HepG2 (cell line): Measurements from ENCODE around the gene VCPKMT. TPM values are rescaled to one million over a fixed set of nuclear protein-coding genes. Genes with fewer than 3 reads are reported as not detected.

ENCODE experiments used
- ATAC-seq: fragments of 200-7000 bp; cut with Tn5 transposase; 3 replicates; pipeline ENCODE4 v1.9.1; 2020; ENCODE audit warnings: mild to moderate bottlenecking, moderate library complexity
- Bru-seq: library from RNA; stranded (reverse); fragments of 400-500 nt; gene quantifications from one replicate; lab custom pipeline; 2021; lab: Mats Ljungman, UMichigan
- BruChase-seq, 2 experiments: library from RNA; stranded (reverse); fragments of 400-500 nt; gene quantifications; one replicate each; lab custom pipeline; 2021; lab: Mats Ljungman, UMichigan
- BruUV-seq: library from RNA; stranded (reverse); fragments of 400-500 nt; replicated peaks from 2 replicates; lab custom pipeline; 2021; lab: Mats Ljungman, UMichigan
- CTCF ChIA-PET: fragments of 300-600 bp; formaldehyde crosslinking; extraction: SDS; loops from one replicate; lab custom pipeline; 2021; ENCODE audit warnings: low total read pairs, inconsistent platforms, low intra/inter-chr PET ratio; lab: Yijun Ruan, JAX
- POLR2A ChIA-PET: fragments of 350-600 bp; sonication (Branson Sonifier 250); formaldehyde crosslinking; loops from one replicate; lab custom pipeline; 2020; ENCODE audit warnings: antibody characterized with exemption, inconsistent platforms; lab: Yijun Ruan, JAX
- DNase-seq: peaks from one replicate; pipeline ENCODE4 v3.0.0-alpha.2; 2015; ENCODE audit warnings: low spot score
- FAIRE-seq: peaks from 3 replicates; lab custom pipeline; 2011; peaks lifted over from hg19 to GRCh38; lab: Jason Lieb, UNC
- H2AFZ ChIP-seq: one replicate; pipeline ENCODE4 v1.6.1; 2011; ENCODE audit warnings: low read length, inconsistent platforms
- H3K27ac ChIP-seq: fragments of 300-600 bp; 3 replicates; pipeline ENCODE4 v1.8.0; 2011; ENCODE audit warnings: mixed run types, mild to moderate bottlenecking, mixed read lengths, low read length, inconsistent platforms; ENCODE audit not compliant: insufficient read depth; ENCODE audit errors: extremely low read length
- H3K27me3 ChIP-seq, 2 experiments: fragments of 200-600 bp in 1 of 2; 2 replicates in 1 of 2; 3 replicates in 1 of 2; pipeline versions ENCODE4 v1.6.0 to v1.8.0; 2011; ENCODE audit warnings: low read length in 2 of 2, mild to moderate bottlenecking in 2 of 2, moderate library complexity in 2 of 2, inconsistent platforms in 1 of 2; ENCODE audit not compliant: insufficient read depth in 2 of 2, control insufficient read depth in 1 of 2
- H3K36me3 ChIP-seq, 2 experiments: fragments of 200-600 bp in 1 of 2; replicated peaks in 1 of 2; 2 replicates in 1 of 2; 3 replicates in 1 of 2; pipeline versions ENCODE4 v1.5.1 to v1.8.0; 2011; ENCODE audit warnings: low read length in 2 of 2, inconsistent platforms in 1 of 2; ENCODE audit not compliant: insufficient read depth in 2 of 2, control insufficient read depth in 1 of 2
- H3K4me1 ChIP-seq: 2 replicates; pipeline ENCODE4 v1.5.1; 2012; ENCODE audit warnings: low read length, inconsistent platforms; ENCODE audit not compliant: insufficient read depth
- H3K4me2 ChIP-seq: 2 replicates; pipeline ENCODE4 v1.6.0; 2011; ENCODE audit warnings: low read depth, low read length, inconsistent platforms
- H3K4me3 ChIP-seq, 3 experiments: fragments of 200-600 bp in 1 of 3; sonication (generic), shearing (Covaris generic) in 1 of 3; replicated peaks in 1 of 3; 2 replicates each; pipeline ENCODE4 v1.5.1; 2011 to 2016; ENCODE audit warnings: low read length in 3 of 3, inconsistent platforms in 2 of 3, low read depth in 2 of 3, mild to moderate bottlenecking in 2 of 3, control low read depth in 1 of 3, mixed read lengths in 1 of 3; ENCODE audit not compliant: insufficient read depth in 1 of 3
- H3K79me2 ChIP-seq: one replicate; pipeline ENCODE4 v1.6.1; 2011; ENCODE audit warnings: low read length, inconsistent platforms; ENCODE audit not compliant: insufficient read depth
- H3K9ac ChIP-seq: 2 replicates; pipeline ENCODE4 v1.6.0; 2011; ENCODE audit warnings: mild to moderate bottlenecking, low read depth, low read length, inconsistent platforms; ENCODE audit not compliant: insufficient read depth
- H3K9me3 ChIP-seq: 2 replicates; pipeline ENCODE4 v1.5.1; 2012; ENCODE audit warnings: mild to moderate bottlenecking, low read length
- H4K20me1 ChIP-seq: 2 replicates; pipeline ENCODE4 v1.6.0; 2011; ENCODE audit warnings: inconsistent platforms, mild to moderate bottlenecking, low read length, moderate library complexity; ENCODE audit not compliant: insufficient read depth
- ARNTL ChIP-seq: sonication (generic); formaldehyde crosslinking; IDR thresholded peaks from 2 replicates; pipeline ENCODE4 v1.4.0; 2020; ENCODE audit warnings: mild to moderate bottlenecking, missing genetic modification reagents
- BCLAF1 ChIP-seq: fragments of 450-650 bp; IDR thresholded peaks from 2 replicates; pipeline ENCODE4 v1.6.1; 2017; ENCODE audit warnings: mild to moderate bottlenecking
- CBX1 ChIP-seq: IDR thresholded peaks from one replicate; pipeline ENCODE4 v1.6.1; 2016; ENCODE audit warnings: antibody characterized with exemption, low read depth
- E2F2 ChIP-seq: sonication (generic); formaldehyde crosslinking; IDR thresholded peaks from 2 replicates; pipeline ENCODE4 v1.4.0; 2020; ENCODE audit warnings: missing genetic modification reagents, borderline replicate concordance
- GMEB1 ChIP-seq: sonication (generic); formaldehyde crosslinking; IDR thresholded peaks from 2 replicates; pipeline ENCODE4 v1.5.1; 2020; ENCODE audit warnings: missing genetic modification reagents, mild to moderate bottlenecking, borderline replicate concordance
- HMG20B ChIP-seq: conservative IDR thresholded peaks from 2 replicates; pipeline ENCODE4 v1.6.1; 2016; ENCODE audit warnings: missing genetic modification reagents, missing compliant biosample characterization
- JDP2 ChIP-seq: sonication (generic); formaldehyde crosslinking; IDR thresholded peaks from 2 replicates; pipeline ENCODE4 v1.8.1; 2022; ENCODE audit warnings: missing genetic modification reagents, borderline replicate concordance
- TEAD3 ChIP-seq: optimal IDR thresholded peaks from 2 replicates; pipeline ENCODE3; 2016; ENCODE audit warnings: borderline replicate concordance
- ZFP36 ChIP-seq: fragments of 150-350 bp; IDR thresholded peaks from 2 replicates; pipeline ENCODE4 v1.6.1; 2018; ENCODE audit warnings: borderline replicate concordance, low read length, low read depth; ENCODE audit not compliant: partially characterized antibody
- ZNF143 ChIP-seq: sonication (generic); formaldehyde crosslinking; IDR thresholded peaks from 2 replicates; pipeline ENCODE4 v1.4.0; 2020; ENCODE audit warnings: missing genetic modification reagents
- ZNF180 ChIP-seq: sonication (generic); formaldehyde crosslinking; IDR thresholded peaks from 2 replicates; pipeline ENCODE4 v1.4.0; 2020; ENCODE audit warnings: low read depth, missing genetic modification reagents, borderline replicate concordance
- ZNF564 ChIP-seq: sonication (generic); formaldehyde crosslinking; IDR thresholded peaks from 2 replicates; pipeline ENCODE4 v1.8.1; 2023; ENCODE audit warnings: mild to moderate bottlenecking, missing genetic modification reagents
- WGBS: methylation state at CpG from one replicate; pipeline ENCODE4 v1.1.6; 2017; ENCODE audit warnings: low lambda C conversion rate; 5-methylcytosine and 5-hydroxymethylcytosine counted together
- in situ Hi-C: cut with HindIII; loops from 2 replicates; pipeline ENCODE4 v1.10.0; 2017; ENCODE audit warnings: low pct_unique_long_range_greater_than_20kb; ENCODE audit not compliant: extremely low pct_ligation_motif_present
- intact Hi-C: fragments of 100-400 bp; cut with micrococcal nuclease; formaldehyde crosslinking; loops from one replicate; pipeline ENCODE4 v1.10.0; 2022; ENCODE audit not compliant: unreplicated experiment
- long read RNA-seq, 2 experiments: library from RNA in 1 of 2; library from polyadenylated mRNA in 1 of 2; stranded (forward) in 1 of 2; unstranded in 1 of 2; transcript quantifications; one replicate each; pipeline ENCODE4 v2.0.0, GENCODE V29; 2019 to 2022
- polyA minus RNA-seq, 3 experiments: library from RNA; depleted of rRNA, polyadenylated mRNA; stranded (reverse); fragments of >200 nt; gene quantifications; 2 replicates each; pipeline ENCODE4 v1.2.3, GENCODE V29; 2011; ENCODE audit warnings: low replicate concordance in 1 of 3
- polyA plus RNA-seq, 8 experiments: library from polyadenylated mRNA; depleted of rRNA in 3 of 8; stranded (reverse) in 7 of 8; unstranded in 1 of 8; fragments of >200 nt; fragmentation: Illumina TruSeq in 4 of 8; extraction: Trizol in 4 of 8; gene quantifications; 2 replicates each; pipeline versions ENCODE4 v1.2.1 to v1.2.3, GENCODE V29; 2011 to 2016; ENCODE audit warnings: low read depth in 4 of 8, missing spikeins in 1 of 8, mixed read lengths in 1 of 8; ENCODE audit not compliant: insufficient read depth in 1 of 8
- total RNA-seq, 5 experiments: library from RNA; depleted of rRNA; stranded (reverse); fragments of >200 nt; fragmentation: Illumina TruSeq; extraction: Trizol; gene quantifications; 2 replicates each; pipeline ENCODE4 v1.2.3, GENCODE V29; 2016; ENCODE audit warnings: low read depth in 1 of 5

VCPKMT gene
- total RNA-seq (2016; rRNA removed; fragmentation: Illumina TruSeq; extraction: Trizol) (5.4 and 5.5 TPM in 2 replicates), polyA plus RNA-seq (2011; rRNA removed) (3.1 and 3.9 TPM in 2 replicates), polyA minus RNA-seq (2011; rRNA and poly(A)+ RNA removed; ENCODE audit: low replicate concordance) (3.5 and 7.9 TPM in 2 replicates), Bru-seq, nascent RNA (percentile 91 among the genes with signal in this experiment), BruChase-seq, experiment 1, labeled RNA remaining after a 6-hour chase (percentile 80 among the genes with signal in this experiment), BruChase-seq, experiment 2, labeled RNA remaining after a 2-hour chase (percentile 88 among the genes with signal in this experiment)
- total RNA-seq (2016; cell fraction: cytosol; rRNA removed; fragmentation: Illumina TruSeq; extraction: Trizol; ENCODE audit: low read depth) = 0.62 and 0.71 TPM in 2 replicates
- 5.0 and 6.6 TPM in 2 replicates for total RNA-seq (2016; cell fraction: insoluble cytoplasmic fraction; rRNA removed; fragmentation: Illumina TruSeq; extraction: Trizol)
- total RNA-seq (2016; cell fraction: membrane; rRNA removed; fragmentation: Illumina TruSeq; extraction: Trizol) = 2.2 and 2.7 TPM in 2 replicates
- total RNA-seq (2016; cell fraction: nucleus; rRNA removed; fragmentation: Illumina TruSeq; extraction: Trizol) = 9.6 and 10.7 TPM in 2 replicates
- polyA plus RNA-seq (2011; cell fraction: cytosol; rRNA removed) = 1.9 TPM in 2 replicates
- polyA plus RNA-seq (2011; cell fraction: nucleus; rRNA removed) = 6.1 and 6.5 TPM in 2 replicates
- polyA plus RNA-seq (2012) = 4.0 and 4.1 TPM in 2 replicates
- polyA plus RNA-seq (2016; cell fraction: cytosol; fragmentation: Illumina TruSeq; extraction: Trizol; ENCODE audit: low read depth) = 0.77 and 0.96 TPM in 2 replicates
- 4.7 TPM in 2 replicates for polyA plus RNA-seq (2016; cell fraction: insoluble cytoplasmic fraction; fragmentation: Illumina TruSeq; extraction: Trizol; ENCODE audit: low read depth)
- polyA plus RNA-seq (2016; cell fraction: membrane; fragmentation: Illumina TruSeq; extraction: Trizol; ENCODE audit: low read depth) = 1.5 and 2.0 TPM in 2 replicates
- polyA plus RNA-seq (2016; cell fraction: nucleus; fragmentation: Illumina TruSeq; extraction: Trizol; ENCODE audit: insufficient read depth, low read depth) = 22.3 and 22.4 TPM in 2 replicates
- 1.2 and 1.5 TPM in 2 replicates for polyA minus RNA-seq (2011; cell fraction: cytosol; rRNA and poly(A)+ RNA removed)
- 9.2 and 12.5 TPM in 2 replicates for polyA minus RNA-seq (2011; cell fraction: nucleus; rRNA and poly(A)+ RNA removed)
- long read RNA-seq, experiment 1, partial matches to known transcripts = 0 of 5 reads
- long read RNA-seq, experiment 1, other reads (novel, unspliced or antisense) = 1 of 5 reads
- long read RNA-seq, experiment 2, partial matches to known transcripts = 0 of 8 reads
- long read RNA-seq, experiment 2, other reads (novel, unspliced or antisense) = 7 of 8 reads

GRCh38 chr14:50116181-50116956 lies at the start of gene VCPKMT:
VCPKMT (minus strand) TSS chr14:50116572; CDS start chr14:50116552, 20 bp downstream.
- peak; percentile 55 for FAIRE-seq
- in situ Hi-C loops = no loop called here
- intact Hi-C loops = no loop called here
- peak; percentile 58 for TF ChIP-seq CBX1
- no peak for TF ChIP-seq BCLAF1
- peak; percentile 60 for TF ChIP-seq TEAD3 (CRISPR knock-in tag)
- TF ChIP-seq ZFP36 = no peak
- TF ChIP-seq ARNTL (CRISPR knock-in tag) = no peak
- no peak for TF ChIP-seq ZNF143
- TF ChIP-seq GMEB1 = peak; percentile 97
- no peak for TF ChIP-seq ZNF564 (CRISPR knock-in tag)
- TF ChIP-seq HMG20B (CRISPR knock-in tag) = no peak
- TF ChIP-seq E2F2 (CRISPR knock-in tag) = peak; percentile 74; the same call in 1 of the 2 replicates
- TF ChIP-seq ZNF180 (CRISPR knock-in tag) = no peak
- no peak for TF ChIP-seq JDP2

More at GRCh38 chr14:50116181-50116956, at the start of gene VCPKMT:
- H4K20me1 ChIP-seq = no peaks in the 10 kb centered on the region
- H3K27ac ChIP-seq = peak within 1 kb of the TSS; percentile 67
- peak within 1 kb of the TSS; percentile 73 for H2AFZ ChIP-seq
- peaks cover 20% of the 10 kb centered on the region for H3K4me1 ChIP-seq
- peaks cover 17% of the 10 kb centered on the region for H3K79me2 ChIP-seq
- CTCF ChIA-PET = no interaction called here
- BruUV-seq = no TSS peak
- H3K4me3 ChIP-seq = peak within 1 kb of the TSS; percentile 78 to 87 (median 82)
- DNase-seq (peak; percentile 80), ATAC-seq (peak; percentile 99)
- H3K27me3 ChIP-seq = no peaks in the 10 kb centered on the region
- WGBS = 2% methylated on average over 26 of the region's 63 CpGs
- POLR2A ChIA-PET = interaction anchor here (0.6 to 1.9 kb wide), 12 partner anchors 8 to 346 kb away, joined by 3 to 17 read pairs (median 4); partner anchors contain the start of gene NEMF
- peak within 1 kb of the TSS; percentile 82 for H3K9ac ChIP-seq
- H3K4me2 ChIP-seq = peak within 1 kb of the TSS; percentile 72
- H3K36me3 ChIP-seq = peaks cover 5 to 24% of the 10 kb centered on the region in 2 experiments; a peak in 4 of 5 replicates
- H3K9me3 ChIP-seq = no peaks in the 10 kb centered on the region
